ENCODE measurements around the gene UQCRC1. TPM values are rescaled to one million over a fixed set of nuclear protein-coding genes. Genes with fewer than 3 reads are reported as not detected.

UQCRC1 gene
- total RNA-seq, 5 donors from 2014 or later (not counting 1 experiment from before 2014, with no cell fraction given) = 93.0 to 109 (median 98.4) TPM

DNA sequence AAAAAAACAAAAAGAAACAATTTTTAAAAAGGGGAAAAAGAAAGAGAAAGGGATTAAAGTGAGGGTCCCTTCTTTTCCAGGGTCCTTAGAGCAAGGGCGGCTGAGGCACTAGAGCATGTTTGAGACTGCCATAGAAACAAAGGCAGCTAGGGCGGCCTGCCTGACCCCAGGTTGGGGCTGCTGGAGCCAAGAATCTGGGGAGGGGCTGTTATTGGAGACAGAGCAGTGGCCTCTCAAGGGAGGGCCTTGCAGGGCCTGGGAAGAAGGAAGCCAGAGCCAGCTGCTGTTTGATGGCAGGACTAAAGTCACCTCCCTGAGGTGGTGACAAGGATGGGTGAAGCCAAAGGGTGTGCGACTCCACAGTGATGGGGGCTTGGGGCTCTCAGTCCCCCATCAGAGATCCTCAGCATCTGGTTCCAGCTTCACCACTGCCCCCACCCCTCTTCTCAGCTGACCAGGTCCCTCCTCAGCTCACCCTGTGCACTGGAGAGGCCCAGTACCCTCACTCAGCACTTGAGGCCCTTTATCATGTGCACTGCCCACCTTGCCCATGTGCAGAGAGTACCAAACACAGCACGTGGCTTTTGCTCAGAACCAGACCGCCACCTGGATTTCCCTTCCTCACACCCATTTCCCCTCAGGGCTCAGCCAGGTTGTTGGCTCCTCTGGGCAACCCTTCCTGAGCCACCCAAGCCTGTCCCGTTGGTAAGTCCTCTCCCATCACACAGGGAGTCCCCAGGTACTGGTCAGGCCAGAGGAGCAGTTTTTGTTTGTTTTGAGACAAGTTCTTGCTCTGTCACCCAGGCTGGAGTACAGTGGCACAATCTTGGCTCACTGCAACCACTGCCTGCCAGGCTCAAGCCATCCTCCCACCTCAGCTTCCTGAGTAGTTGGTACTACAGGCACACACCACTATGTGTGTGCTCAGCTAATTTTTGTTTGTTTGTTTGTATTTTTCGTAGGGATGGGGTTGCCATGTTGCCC is 10.4 kb upstream of the UQCRC1 start:
- Histone ChIP-seq H3K36me3 (ENCODE audit: control insufficient read depth in 2 of 2, extremely low read depth in 1 of 2, insufficient read depth in 1 of 2, low read length in 1 of 2) (no peaks in the 10 kb centered on the region), H3K4me3 (ENCODE audit: control insufficient read depth in 1 of 2, extremely low read depth in 1 of 2, low read length in 1 of 2) (no peak overlapping the region), H3K9me3 (no peaks in the 10 kb centered on the region), H3K27me3 (replicated peaks in 1 of 2; ENCODE audit: control insufficient read depth in 2 of 2, extremely low read depth in 1 of 2, insufficient read depth in 2 of 2, low read length in 1 of 2) (peaks cover 0 to 3% of the 10 kb centered on the region in 2 experiments), H3K27ac (ENCODE audit: low read length) (no peak overlapping the region), H3K4me1 (ENCODE audit: control insufficient read depth in 1 of 2, extremely low read depth in 1 of 2, insufficient read depth in 2 of 2, low read length in 2 of 2) (peaks cover 0 to 6% of the 10 kb centered on the region in 2 experiments)
- 83% methylated on average over 4 of the region's 7 CpGs for WGBS (ENCODE audit: insufficient coverage)
- POLR2A ChIA-PET = no interaction called here
- Mint-ChIP-seq H3K4me1 (peaks cover 9 to 11% (median 11%) of the 10 kb centered on the region in 3 donors), H3K36me3 (no peaks in the 10 kb centered on the region), H3K27ac (no peak overlapping the region), H3K9me3 (peaks cover 0 to 8% (median 4%) of the 10 kb centered on the region in 3 donors), H3K4me3 (no peak overlapping the region), H3K27me3 (no peaks in the 10 kb centered on the region)
- CTCF ChIA-PET = interaction anchor here in 1 of 2 donors (0.6 kb wide), 1 partner anchor 219 kb away, joined by 4 read pairs; no protein-coding TSS in a partner anchor
- DNase-seq (no peak), ATAC-seq (replicated peaks in 1 of 4) (no peak)

DNA sequence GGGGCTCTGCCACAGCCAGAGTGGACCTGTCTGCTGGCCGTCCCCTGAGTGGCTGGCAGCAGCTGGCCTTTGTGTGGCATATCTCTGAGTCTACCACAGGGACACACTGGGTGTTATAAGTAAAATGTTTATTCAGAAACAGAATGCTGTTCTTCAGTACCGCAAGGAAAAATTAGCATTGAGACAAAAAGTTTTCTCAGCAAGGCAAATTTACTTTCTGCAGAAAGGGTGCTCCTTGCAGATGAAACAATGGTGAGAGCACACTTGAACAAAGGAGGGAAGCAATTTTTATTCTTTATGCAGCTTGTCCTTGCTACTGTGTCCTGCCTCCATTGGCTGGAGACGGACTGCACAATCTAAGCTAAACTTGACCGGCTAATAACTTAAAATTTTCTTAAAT is 8.1 kb upstream of the UQCRC1 start:
- ChIA-PET CTCF (no interaction called here), POLR2A (no interaction called here)
- Histone ChIP-seq H3K27me3 (replicated peaks in 1 of 2; ENCODE audit: control insufficient read depth in 2 of 2, extremely low read depth in 1 of 2, insufficient read depth in 2 of 2, low read length in 1 of 2) (peaks cover 0 to 3% of the 10 kb centered on the region in 2 experiments), H3K4me3 (ENCODE audit: control insufficient read depth in 1 of 2, extremely low read depth in 1 of 2, low read length in 1 of 2) (no peak overlapping the region), H3K9me3 (no peaks in the 10 kb centered on the region), H3K36me3 (ENCODE audit: control insufficient read depth in 2 of 2, extremely low read depth in 1 of 2, insufficient read depth in 1 of 2, low read length in 1 of 2) (no peaks in the 10 kb centered on the region), H3K4me1 (ENCODE audit: control insufficient read depth in 1 of 2, extremely low read depth in 1 of 2, insufficient read depth in 2 of 2, low read length in 2 of 2) (no peaks in the 10 kb centered on the region), H3K27ac (ENCODE audit: low read length) (no peak overlapping the region)
- no peaks in the 10 kb centered on the region for H3K27me3 Mint-ChIP-seq
- no peaks in the 10 kb centered on the region for H3K36me3 Mint-ChIP-seq
- no peak overlapping the region for H3K27ac Mint-ChIP-seq
- WGBS (ENCODE audit: insufficient coverage) = 100% methylated on average over 1 of the region's 4 CpGs
- H3K4me1 Mint-ChIP-seq = no peaks in the 10 kb centered on the region
- H3K9me3 Mint-ChIP-seq = peaks cover 0 to 8% (median 4%) of the 10 kb centered on the region in 3 donors
- ATAC-seq (replicated peaks in 1 of 4) (no peak), DNase-seq (no peak)
- no peak overlapping the region for H3K4me3 Mint-ChIP-seq

DNA sequence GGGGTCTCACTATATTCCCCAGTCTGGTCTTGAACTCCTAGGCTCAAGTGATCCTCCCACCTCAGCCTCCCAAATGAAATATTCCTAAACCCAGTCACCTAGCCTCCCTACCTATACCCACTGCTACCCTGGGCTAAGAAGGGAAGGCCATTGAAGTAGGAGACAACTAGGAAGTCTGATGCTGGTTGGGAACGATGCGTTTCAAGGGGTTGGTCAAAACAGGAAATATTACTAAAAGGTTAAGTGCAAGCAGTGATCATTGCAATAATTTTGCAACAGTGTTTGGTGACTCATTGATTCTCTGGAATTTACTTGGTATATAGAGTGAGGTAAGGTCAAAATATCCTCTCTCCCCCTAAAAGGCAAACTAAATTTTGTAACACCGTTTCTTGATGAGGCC is 4.6 kb upstream of the UQCRC1 start:
- Mint-ChIP-seq H3K4me3 (no peak overlapping the region), H3K4me1 (peaks cover 0 to 6% (median 5%) of the 10 kb centered on the region in 3 donors), H3K36me3 (no peaks in the 10 kb centered on the region), H3K9me3 (peaks cover 0 to 8% (median 4%) of the 10 kb centered on the region in 3 donors), H3K27me3 (no peaks in the 10 kb centered on the region), H3K27ac (no peak overlapping the region)
- WGBS (ENCODE audit: insufficient coverage) = 20% methylated on average over 2 of the region's 3 CpGs
- no peak overlapping the region for H3K4me3 ChIP-seq (ENCODE audit: control insufficient read depth in 1 of 2, extremely low read depth in 1 of 2, low read length in 1 of 2)
- no peak overlapping the region for H3K27ac ChIP-seq (ENCODE audit: low read length)
- ChIA-PET CTCF (interaction anchor here in 1 of 2 donors (0.6 to 0.7 kb wide), 2 partner anchors 58 to 212 kb away, joined by 5 to 6 read pairs; no protein-coding TSS in a partner anchor), POLR2A (no interaction called here)
- DNase-seq (no peak), ATAC-seq (replicated peaks in 1 of 4) (no peak)
- H3K27me3 ChIP-seq (replicated peaks in 1 of 2; ENCODE audit: control insufficient read depth in 2 of 2, extremely low read depth in 1 of 2, insufficient read depth in 2 of 2, low read length in 1 of 2) = no peaks in the 10 kb centered on the region
- H3K36me3 ChIP-seq (ENCODE audit: control insufficient read depth in 2 of 2, extremely low read depth in 1 of 2, insufficient read depth in 1 of 2, low read length in 1 of 2) = no peaks in the 10 kb centered on the region
- H3K9me3 ChIP-seq = no peaks in the 10 kb centered on the region
- peaks cover 0 to 8% of the 10 kb centered on the region in 2 experiments for H3K4me1 ChIP-seq (ENCODE audit: control insufficient read depth in 1 of 2, extremely low read depth in 1 of 2, insufficient read depth in 2 of 2, low read length in 2 of 2)

DNA sequence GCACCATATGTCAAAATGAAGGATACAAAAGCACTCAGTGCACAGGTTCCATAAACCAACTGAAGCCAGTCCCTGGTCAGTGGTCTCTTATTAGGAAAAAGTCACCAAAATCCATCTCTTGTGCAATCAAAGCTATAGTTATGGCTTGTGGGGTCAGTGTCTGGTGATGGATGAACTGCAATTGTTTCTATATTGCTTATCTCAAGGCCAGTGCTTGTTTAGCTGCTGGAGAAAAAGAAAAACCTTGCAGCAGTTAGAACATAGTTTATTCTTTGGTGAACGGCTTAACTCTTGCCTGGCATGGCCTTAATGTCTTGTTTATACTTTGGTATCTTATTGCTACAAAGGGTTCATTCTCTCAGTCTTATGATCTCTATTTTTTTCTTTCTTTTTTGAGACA is 2.9 kb upstream of the UQCRC1 start:
- WGBS (ENCODE audit: insufficient coverage) = no CpG with 5 or more reads among the region's 1 CpG
- no peak for DNase-seq
- Mint-ChIP-seq H3K9me3 (peaks cover 0 to 4% (median 2%) of the 10 kb centered on the region in 3 donors), H3K27ac (no peak overlapping the region), H3K36me3 (peaks cover 3% of the 10 kb centered on the region), H3K27me3 (no peaks in the 10 kb centered on the region), H3K4me1 (peaks cover 13 to 17% (median 15%) of the 10 kb centered on the region in 3 donors), H3K4me3 (no peak overlapping the region)
- CTCF ChIA-PET = interaction anchor here in 1 of 2 donors (0.7 kb wide), 2 partner anchors 22 to 88 kb away, joined by 4 to 6 read pairs; no protein-coding TSS in a partner anchor
- peaks cover 5 to 14% of the 10 kb centered on the region in 2 experiments for H3K4me1 ChIP-seq (ENCODE audit: control insufficient read depth in 1 of 2, extremely low read depth in 1 of 2, insufficient read depth in 2 of 2, low read length in 2 of 2)
- H3K27ac ChIP-seq (ENCODE audit: low read length) = no peak overlapping the region
- H3K36me3 ChIP-seq (ENCODE audit: control insufficient read depth in 2 of 2, extremely low read depth in 1 of 2, insufficient read depth in 1 of 2, low read length in 1 of 2) = no peaks in the 10 kb centered on the region
- H3K27me3 ChIP-seq (replicated peaks in 1 of 2; ENCODE audit: control insufficient read depth in 2 of 2, extremely low read depth in 1 of 2, insufficient read depth in 2 of 2, low read length in 1 of 2) = no peaks in the 10 kb centered on the region
- POLR2A ChIA-PET = interaction anchor here in 1 of 2 donors (0.7 kb wide), 1 partner anchor 901 kb away, joined by 3 read pairs; no protein-coding TSS in a partner anchor
- ATAC-seq (replicated peaks in 1 of 4) = no peak
- H3K4me3 ChIP-seq (ENCODE audit: control insufficient read depth in 1 of 2, extremely low read depth in 1 of 2, low read length in 1 of 2) = no peak overlapping the region
- no peaks in the 10 kb centered on the region for H3K9me3 ChIP-seq

DNA sequence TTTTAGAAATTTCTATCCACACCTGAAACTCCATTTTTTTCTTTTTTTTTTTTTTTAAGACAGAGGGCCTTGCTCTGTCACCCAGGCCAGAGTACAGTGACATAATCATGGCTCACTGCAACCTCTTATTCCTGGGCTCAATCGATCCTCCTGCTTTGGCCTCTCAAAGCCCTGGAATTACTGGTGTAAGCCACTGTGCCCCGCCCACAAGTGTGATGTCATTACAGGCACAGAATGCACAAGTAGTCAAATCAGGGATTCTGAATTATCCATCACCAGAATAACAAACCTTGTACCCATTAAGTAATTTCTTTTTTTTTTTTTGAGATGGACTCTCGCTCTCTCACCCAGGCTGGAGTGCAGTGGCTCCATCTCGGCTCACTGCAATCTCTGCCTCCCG is 1.9 kb downstream of the UQCRC1 start:
- ATAC-seq (replicated peaks in 1 of 4) = no peak
- Histone ChIP-seq H3K27ac (ENCODE audit: low read length) (no peak overlapping the region), H3K4me3 (ENCODE audit: control insufficient read depth in 1 of 2, extremely low read depth in 1 of 2, low read length in 1 of 2) (no peak overlapping the region), H3K27me3 (replicated peaks in 1 of 2; ENCODE audit: control insufficient read depth in 2 of 2, extremely low read depth in 1 of 2, insufficient read depth in 2 of 2, low read length in 1 of 2) (no peaks in the 10 kb centered on the region), H3K9me3 (no peaks in the 10 kb centered on the region), H3K4me1 (ENCODE audit: control insufficient read depth in 1 of 2, extremely low read depth in 1 of 2, insufficient read depth in 2 of 2, low read length in 2 of 2) (peaks cover 5 to 14% of the 10 kb centered on the region in 2 experiments), H3K36me3 (ENCODE audit: control insufficient read depth in 2 of 2, extremely low read depth in 1 of 2, insufficient read depth in 1 of 2, low read length in 1 of 2) (peaks cover 15 to 36% of the 10 kb centered on the region in 2 donors)
- Mint-ChIP-seq H3K4me3 (peak overlapping the region; percentile 9 to 99 (median 98)), H3K4me1 (peaks cover 13 to 19% (median 17%) of the 10 kb centered on the region in 3 donors), H3K27me3 (no peaks in the 10 kb centered on the region), H3K9me3 (no peaks in the 10 kb centered on the region), H3K27ac (no peak overlapping the region), H3K36me3 (peaks cover 16% of the 10 kb centered on the region)
- WGBS (ENCODE audit: insufficient coverage) = 94% methylated on average over 2 of the region's 5 CpGs
- ChIA-PET POLR2A (no interaction called here), CTCF (no interaction called here)
- no peak for DNase-seq

DNA sequence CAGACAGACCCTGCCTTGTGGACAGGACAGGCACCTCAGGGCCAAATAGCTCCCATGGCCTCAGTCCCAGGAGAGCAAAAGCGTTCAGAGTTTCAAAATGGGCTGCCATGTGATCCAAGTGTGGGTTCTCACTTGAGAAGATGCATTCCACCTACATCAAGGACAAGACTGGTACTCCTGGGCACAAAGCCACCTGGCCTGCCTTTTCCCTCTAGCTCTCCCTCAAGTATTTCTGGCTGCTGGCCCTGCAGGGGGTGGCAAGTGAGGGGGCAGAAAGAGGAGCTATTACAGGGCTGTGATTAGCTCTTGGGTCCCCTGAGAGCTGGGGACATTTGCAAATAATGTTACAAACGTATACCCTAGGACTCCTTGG is 7.8 kb downstream of the UQCRC1 start:
- ATAC-seq (replicated peaks in 1 of 4) = no peak
- Histone ChIP-seq H3K9me3 (no peaks in the 10 kb centered on the region), H3K4me3 (ENCODE audit: control insufficient read depth in 1 of 2, extremely low read depth in 1 of 2, low read length in 1 of 2) (no peak overlapping the region), H3K4me1 (ENCODE audit: control insufficient read depth in 1 of 2, extremely low read depth in 1 of 2, insufficient read depth in 2 of 2, low read length in 2 of 2) (no peaks in the 10 kb centered on the region), H3K27ac (ENCODE audit: low read length) (no peak overlapping the region), H3K36me3 (ENCODE audit: control insufficient read depth in 2 of 2, extremely low read depth in 1 of 2, insufficient read depth in 1 of 2, low read length in 1 of 2) (peaks cover 33 to 82% of the 10 kb centered on the region in 2 donors), H3K27me3 (replicated peaks in 1 of 2; ENCODE audit: control insufficient read depth in 2 of 2, extremely low read depth in 1 of 2, insufficient read depth in 2 of 2, low read length in 1 of 2) (no peaks in the 10 kb centered on the region)
- Mint-ChIP-seq H3K36me3 (peaks cover 38% of the 10 kb centered on the region), H3K4me3 (no peak overlapping the region), H3K4me1 (peaks cover 0 to 2% (median under 1%) of the 10 kb centered on the region in 3 donors), H3K9me3 (no peaks in the 10 kb centered on the region), H3K27me3 (no peaks in the 10 kb centered on the region), H3K27ac (no peak overlapping the region)
- DNase-seq = no peak
- POLR2A ChIA-PET = interaction anchor here in 1 of 2 donors (0.6 kb wide), 1 partner anchor 429 kb away, joined by 6 read pairs; no protein-coding TSS in a partner anchor
- CTCF ChIA-PET = no interaction called here
- no CpG with 5 or more reads among the region's 2 CpGs for WGBS (ENCODE audit: insufficient coverage)

Data from T-cell (primary cell).